Measurements from ENCODE around the gene PTPRN2.
"Not testable (repeated sequence)": the region's sequence is repeated elsewhere in the genome, so short reads cannot be mapped to it uniquely, and the experiment has no call there.

Gene PTPRN2

GRCh38 chr7:158299607-158300006, 288.0 kb downstream of the PTPRN2 start:
- no peak for DNase-seq (ENCODE audit: low read depth)

- DNase-seq (ENCODE audit: low read depth), result no peak
Measured at GRCh38 chr7:158296798-158297104, 290.9 kb downstream of the PTPRN2 start.

GRCh38 chr7:158295966-158296797, 291.4 kb downstream of the PTPRN2 start:
- no peak for DNase-seq (ENCODE audit: low read depth)

DNA sequence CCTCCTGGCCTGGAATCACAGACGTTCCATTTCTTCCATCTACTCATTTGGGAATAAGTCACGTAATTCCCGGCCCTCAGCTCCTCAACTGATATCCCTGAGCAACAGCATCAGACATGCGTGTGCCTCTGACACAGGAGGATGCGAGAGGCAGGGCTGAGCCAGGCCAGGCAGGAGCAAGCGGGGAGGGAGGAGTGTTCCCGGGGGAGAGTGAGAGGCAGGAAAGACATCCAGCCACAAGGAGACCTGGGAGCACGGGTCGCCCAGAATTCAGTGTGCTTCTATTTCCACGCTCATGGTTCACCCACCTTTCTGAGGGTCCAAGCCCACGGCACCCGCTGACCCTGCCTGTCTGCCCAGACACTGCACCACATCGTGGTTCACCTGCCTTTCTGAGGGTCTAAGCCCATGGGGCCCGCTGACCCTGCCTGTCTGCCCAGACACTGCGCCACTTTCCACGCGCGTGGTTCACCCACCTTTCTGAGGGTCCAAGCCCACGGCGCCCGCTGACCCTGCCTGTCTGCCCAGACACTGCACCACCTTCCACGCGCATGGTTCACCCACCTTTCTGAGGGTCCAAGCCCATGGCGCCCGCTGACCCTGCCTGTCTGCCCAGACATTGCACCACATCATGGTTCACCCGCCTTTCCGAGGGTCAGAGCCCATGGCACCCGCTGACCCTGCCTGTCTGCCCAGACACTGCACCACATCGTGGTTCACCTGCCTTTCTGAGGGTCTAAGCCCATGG, 293.0 kb downstream of the PTPRN2 start:
- DNase-seq (ENCODE audit: low read depth), result not testable (repeated sequence)

- no peak for DNase-seq (ENCODE audit: low read depth)
Measured at GRCh38 chr7:158292948-158293347, 294.7 kb downstream of the PTPRN2 start.

GRCh38 chr7:158291998-158292397, 295.6 kb downstream of the PTPRN2 start:
- DNase-seq (ENCODE audit: low read depth), result no peak

DNA sequence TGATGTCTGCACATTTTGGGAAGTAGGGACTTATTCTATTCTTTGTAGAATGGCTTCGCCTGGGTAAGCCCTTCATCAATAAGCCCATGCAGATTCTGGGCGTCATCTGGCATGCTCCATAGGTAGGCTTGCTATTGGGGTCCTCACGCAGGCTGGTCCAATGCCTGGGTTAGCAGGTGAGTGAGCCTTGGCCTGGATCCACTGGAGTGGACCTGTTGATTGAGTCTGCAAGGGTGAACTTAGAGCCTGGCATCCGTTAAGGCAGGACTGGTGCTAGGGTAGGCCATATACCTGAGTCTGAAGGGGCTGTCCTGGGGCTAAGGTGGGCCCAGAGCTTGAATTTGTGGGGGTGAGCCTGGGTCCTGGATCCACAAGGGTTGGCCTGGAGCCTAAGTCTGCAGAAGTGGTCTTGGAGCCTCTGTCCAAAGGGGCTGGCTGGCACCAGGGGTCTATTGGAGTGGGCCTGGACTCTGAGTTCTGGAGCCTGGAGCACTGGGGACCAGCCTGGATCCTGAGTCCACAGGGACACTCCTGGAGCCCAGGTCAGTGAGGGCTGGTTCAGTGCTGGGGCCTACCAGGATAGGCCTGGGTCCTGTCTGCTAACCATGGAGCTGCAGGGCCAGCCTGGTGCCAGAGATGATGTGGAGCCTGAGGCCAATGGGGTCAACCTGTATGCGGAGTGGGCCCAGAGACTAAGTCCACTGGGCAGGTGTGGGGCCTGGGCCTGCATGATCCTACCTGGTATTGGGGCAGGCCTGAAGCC, 297.7 kb downstream of the PTPRN2 start:
- DNase-seq (ENCODE audit: low read depth), result no peak

- no peak for DNase-seq (ENCODE audit: low read depth)
Measured at GRCh38 chr7:158289231-158289630, 298.4 kb downstream of the PTPRN2 start.

DNA sequence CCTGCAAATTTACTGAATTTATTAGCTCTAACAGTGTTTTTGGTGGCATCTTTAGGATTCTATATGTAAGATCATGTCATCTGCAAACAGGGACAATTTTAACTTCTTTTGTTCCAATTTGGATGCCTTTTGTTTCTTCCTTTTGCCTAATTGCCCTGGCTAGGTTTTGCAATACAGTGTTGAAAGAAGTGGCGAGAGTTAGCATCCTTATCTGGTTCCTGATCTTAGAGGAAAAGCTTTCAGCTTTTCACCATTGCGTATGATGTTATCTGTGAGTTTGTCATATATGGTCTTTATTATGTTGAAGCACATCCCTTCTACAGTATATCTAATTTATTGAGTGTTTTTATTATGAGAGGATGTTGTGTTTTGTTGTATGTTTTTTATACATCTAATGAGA, 301.4 kb downstream of the PTPRN2 start:
- DNase-seq (ENCODE audit: low read depth), result no peak

DNA sequence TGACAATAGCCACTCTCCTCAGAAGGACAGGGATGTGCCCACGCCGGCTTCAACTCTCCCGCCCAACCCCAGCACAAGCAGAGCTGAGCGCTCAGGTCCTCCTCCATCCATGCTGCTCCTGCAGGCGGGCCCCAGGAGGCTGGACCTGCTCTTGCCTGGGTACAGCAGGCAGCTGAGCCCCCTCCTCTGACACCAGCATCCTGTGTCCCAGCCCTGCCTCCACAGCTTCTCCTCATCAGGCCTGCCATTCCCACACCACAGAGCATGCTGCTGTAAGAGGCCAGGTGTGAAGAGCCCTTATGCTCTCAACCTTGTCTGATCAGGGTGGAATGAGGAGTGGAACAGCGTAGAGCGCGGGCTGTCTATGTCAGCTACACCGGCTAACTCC, 302.2 kb downstream of the PTPRN2 start:
- DNase-seq (ENCODE audit: low read depth), result no peak

GRCh38 chr7:158284617-158285382, 302.8 kb downstream of the PTPRN2 start:
- DNase-seq (ENCODE audit: low read depth), result no peak

DNA sequence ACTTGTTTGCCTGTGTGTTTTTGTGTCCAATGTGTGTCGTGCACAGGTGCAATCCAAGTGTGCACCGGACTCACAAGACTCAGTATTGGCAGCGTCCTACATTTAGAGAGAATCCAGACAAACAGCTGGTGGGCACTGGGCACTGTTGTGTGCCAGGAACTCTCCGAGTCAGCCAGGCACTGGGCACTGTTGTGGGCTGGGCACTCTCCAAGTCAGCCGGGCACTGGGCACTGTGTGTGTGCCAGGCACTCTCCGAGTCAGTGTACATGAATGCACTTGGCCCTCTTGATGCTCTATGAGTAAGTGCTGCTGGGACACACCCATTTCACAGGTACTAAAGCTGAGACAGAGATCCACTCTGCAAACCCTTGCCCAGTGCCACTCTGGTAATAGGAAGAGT, 303.5 kb downstream of the PTPRN2 start:
- no peak for DNase-seq (ENCODE audit: low read depth)

DNA sequence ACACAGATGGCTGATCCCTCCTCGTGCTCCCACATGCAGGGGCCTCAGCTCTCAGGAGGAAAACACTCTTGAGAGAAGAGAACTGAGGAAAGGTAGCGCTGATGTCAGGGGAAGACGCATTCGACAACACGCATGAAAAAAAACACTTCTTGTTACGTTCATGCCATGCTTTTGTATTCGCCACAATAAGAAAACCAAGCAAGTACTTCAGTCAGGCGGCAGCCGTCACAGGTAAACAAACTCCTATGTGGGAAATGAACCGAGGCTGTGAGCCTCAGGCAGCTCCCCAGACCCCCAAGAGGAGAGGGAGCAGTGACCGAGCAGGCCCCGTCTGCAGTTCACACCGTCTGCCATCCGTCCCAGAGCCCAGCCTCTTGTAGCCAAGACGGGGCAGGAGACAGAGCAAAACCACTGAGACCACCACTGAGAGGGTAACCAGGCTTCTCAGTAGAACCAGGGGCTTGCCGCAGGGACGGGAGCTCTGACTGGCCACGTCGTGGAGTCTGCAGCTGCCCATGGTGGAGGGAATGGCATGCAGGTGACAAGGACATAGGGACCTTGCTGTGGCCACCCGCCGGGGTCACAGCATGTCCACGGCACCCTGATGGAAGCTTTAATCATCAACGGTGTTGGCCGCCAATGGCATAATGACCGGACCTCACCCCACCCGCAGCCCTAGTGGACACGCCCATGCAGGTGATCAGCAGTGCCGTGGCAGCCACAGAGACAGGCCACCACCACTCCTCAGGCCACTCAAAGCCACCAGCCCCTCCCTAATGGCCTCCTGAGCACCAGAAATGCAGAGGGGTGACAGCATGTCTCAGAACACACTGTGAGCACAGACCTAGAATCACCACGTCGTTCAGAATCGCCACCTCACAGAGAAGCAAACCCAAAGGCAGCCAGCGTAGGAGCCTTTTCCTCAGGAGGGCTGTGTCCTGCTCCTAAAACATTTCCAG, 304.3 kb downstream of the PTPRN2 start:
- no peak for DNase-seq (ENCODE audit: low read depth)

DNA sequence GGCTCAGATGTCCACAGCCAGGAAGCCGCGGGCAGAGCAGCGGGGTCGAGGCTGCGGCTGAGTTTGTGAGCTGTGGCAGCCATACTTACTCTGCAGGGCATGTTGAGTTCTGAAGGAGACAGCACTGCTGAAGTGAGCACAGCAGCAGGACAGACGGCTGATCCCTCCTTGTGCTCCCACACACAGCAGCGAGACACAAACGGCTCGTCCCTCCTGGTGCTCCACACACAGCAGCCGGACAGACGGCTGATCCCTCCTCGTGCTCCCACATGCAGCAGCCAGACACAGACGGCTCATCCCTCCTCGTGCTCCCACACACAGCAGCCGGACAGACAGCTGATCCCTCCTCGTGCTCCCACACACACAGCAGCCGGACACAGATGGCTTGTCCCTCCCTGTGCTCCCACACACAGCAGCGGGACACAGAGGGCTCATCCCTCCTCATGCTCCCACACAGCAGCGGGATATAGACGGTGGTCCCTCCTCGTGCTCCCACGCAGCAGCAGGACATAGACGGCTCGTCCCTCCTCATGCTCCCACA, 305.1 kb downstream of the PTPRN2 start:
- no peak for DNase-seq (ENCODE audit: low read depth)

DNA sequence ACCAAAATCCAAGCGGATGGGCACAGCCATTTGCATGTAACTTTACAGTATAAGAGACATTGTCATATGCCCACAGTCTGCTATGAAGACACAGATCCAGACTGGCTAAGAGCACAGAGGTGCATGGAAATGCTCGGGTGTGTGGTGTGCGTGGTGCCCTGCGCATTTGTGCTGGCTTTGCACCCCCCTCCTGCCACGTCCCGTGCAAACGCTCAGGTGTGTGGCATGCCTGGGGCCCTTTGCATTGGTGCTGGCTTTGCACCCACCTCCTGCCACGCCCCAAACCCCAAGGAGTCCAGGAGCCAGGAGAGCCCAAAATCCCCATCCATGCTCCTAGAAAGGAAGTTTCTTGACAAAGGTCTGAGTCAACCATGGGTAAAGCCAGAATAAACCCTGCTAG, 306.2 kb downstream of the PTPRN2 start:
- no peak for DNase-seq (ENCODE audit: low read depth)

- DNase-seq (ENCODE audit: low read depth), result no peak
Measured at GRCh38 chr7:158280448-158281144, 307.0 kb downstream of the PTPRN2 start.

- no peak for DNase-seq (ENCODE audit: low read depth)
Measured at GRCh38 chr7:158279539-158280447, 307.8 kb downstream of the PTPRN2 start.

GRCh38 chr7:158278745-158279320, 308.8 kb downstream of the PTPRN2 start:
- no peak for DNase-seq (ENCODE audit: low read depth)

Measured in stimulated activated CD8-positive, alpha-beta memory T cell treated with anti-CD3 and anti-CD28 coated beads, Interleukin-15, amount 100 ng/mL, for 24 hours (primary cell).